HUES48 (cell line): Measurements from ENCODE around the gene NCOA3.
"Not testable (repeated sequence)": the region's sequence is repeated elsewhere in the genome, so short reads cannot be mapped to it uniquely, and the experiment has no call there.

Experiments
- H3K27ac ChIP-seq: one replicate; pipeline ENCODE4 v1.7.0; 2013; ENCODE audit warnings: low read depth, low read length, inconsistent platforms
- H3K27me3 ChIP-seq: 2 replicates; pipeline ENCODE4 v1.6.1; 2013; ENCODE audit warnings: mild to moderate bottlenecking, low read length; ENCODE audit not compliant: control insufficient read depth, insufficient read depth
- H3K36me3 ChIP-seq: 2 replicates; pipeline ENCODE4 v1.6.1; 2013; ENCODE audit warnings: low read length; ENCODE audit not compliant: control insufficient read depth, insufficient read depth
- H3K4me1 ChIP-seq: 2 replicates; pipeline ENCODE4 v1.6.1; 2013; ENCODE audit warnings: mild to moderate bottlenecking, low read length; ENCODE audit not compliant: control insufficient read depth, insufficient read depth
- H3K4me3 ChIP-seq: 2 replicates; pipeline ENCODE4 v1.5.1; 2013; ENCODE audit warnings: mild to moderate bottlenecking, low read depth, low read length
- H3K9ac ChIP-seq: 2 replicates; pipeline ENCODE4 v1.6.1; 2013; ENCODE audit warnings: mild to moderate bottlenecking, low read depth, low read length, moderate library complexity
- H3K9me3 ChIP-seq: 2 replicates; pipeline ENCODE4 v1.6.1; 2013; ENCODE audit warnings: low read length; ENCODE audit not compliant: control insufficient read depth, insufficient read depth

Gene NCOA3

GRCh38 chr20:47493175-47493962 lies 8.3 kb upstream of the NCOA3 start:
- H3K9me3 ChIP-seq = no peaks in the 10 kb centered on the region
- no peak overlapping the region for H3K4me3 ChIP-seq
- H3K36me3 ChIP-seq = no peaks in the 10 kb centered on the region
- no peak overlapping the region for H3K9ac ChIP-seq
- H3K4me1 ChIP-seq = peaks cover 8% of the 10 kb centered on the region
- no peaks in the 10 kb centered on the region for H3K27me3 ChIP-seq
- H3K27ac ChIP-seq = no peak overlapping the region

- Histone ChIP-seq H3K27ac (no peak overlapping the region), H3K27me3 (no peaks in the 10 kb centered on the region), H3K9ac (no peak overlapping the region), H3K4me1 (peaks cover 8% of the 10 kb centered on the region), H3K9me3 (no peaks in the 10 kb centered on the region), H3K36me3 (no peaks in the 10 kb centered on the region), H3K4me3 (no peak overlapping the region)
Measured at GRCh38 chr20:47493963-47494293, 7.8 kb upstream of the NCOA3 start.

- H3K36me3 ChIP-seq, H3K4me3 ChIP-seq, H3K27me3 ChIP-seq, H3K4me1 ChIP-seq, H3K9me3 ChIP-seq, H3K27ac ChIP-seq, H3K9ac ChIP-seq: not testable (repeated sequence)
Measured at GRCh38 chr20:47494606-47495005, 7.1 kb upstream of the NCOA3 start.

GRCh38 chr20:47496118-47496517 lies 5.6 kb upstream of the NCOA3 start:
- Histone ChIP-seq H3K4me1 (peaks cover 11% of the 10 kb centered on the region), H3K27ac (no peak overlapping the region), H3K9ac (no peak overlapping the region), H3K27me3 (no peaks in the 10 kb centered on the region), H3K4me3 (no peak overlapping the region), H3K36me3 (no peaks in the 10 kb centered on the region), H3K9me3 (no peaks in the 10 kb centered on the region)

- no peak overlapping the region for H3K9ac ChIP-seq
Measured at GRCh38 chr20:47498606-47499005, 3.1 kb upstream of the NCOA3 start.

GRCh38 chr20:47499053-47499452 lies 2.6 kb upstream of the NCOA3 start:
- H3K4me3 ChIP-seq = no peak overlapping the region
- H3K27me3 ChIP-seq = no peaks in the 10 kb centered on the region
- H3K36me3 ChIP-seq = no peaks in the 10 kb centered on the region
- H3K4me1 ChIP-seq = peaks cover 19% of the 10 kb centered on the region
- H3K27ac ChIP-seq = no peak overlapping the region
- no peak overlapping the region for H3K9ac ChIP-seq
- H3K9me3 ChIP-seq = no peaks in the 10 kb centered on the region

More at GRCh38 chr20:47498606-47499005, 3.1 kb upstream of the NCOA3 start:
- no peaks in the 10 kb centered on the region for H3K9me3 ChIP-seq
- H3K27ac ChIP-seq = no peak overlapping the region
- no peak overlapping the region for H3K4me3 ChIP-seq
- peaks cover 18% of the 10 kb centered on the region for H3K4me1 ChIP-seq
- H3K27me3 ChIP-seq = no peaks in the 10 kb centered on the region
- H3K36me3 ChIP-seq = no peaks in the 10 kb centered on the region

- H3K36me3 ChIP-seq, H3K4me3 ChIP-seq, H3K9me3 ChIP-seq, H3K27me3 ChIP-seq, H3K9ac ChIP-seq, H3K27ac ChIP-seq: not testable (repeated sequence)
- peaks cover 19% of the 10 kb centered on the region for H3K4me1 ChIP-seq
Measured at GRCh38 chr20:47500082-47500481, 1.6 kb upstream of the NCOA3 start.

GRCh38 chr20:47500554-47500953 lies 1.1 kb upstream of the NCOA3 start:
- Histone ChIP-seq H3K9ac (no peak overlapping the region), H3K4me3 (no peak overlapping the region), H3K9me3 (no peaks in the 10 kb centered on the region), H3K27ac (no peak overlapping the region), H3K27me3 (no peaks in the 10 kb centered on the region), H3K4me1 (peaks cover 23% of the 10 kb centered on the region), H3K36me3 (no peaks in the 10 kb centered on the region)

GRCh38 chr20:47501116-47501481 lies 588 bp upstream of the NCOA3 start:
- Histone ChIP-seq H3K4me3 (peak overlapping the region; percentile 93), H3K27ac (no peak overlapping the region), H3K9me3 (no peaks in the 10 kb centered on the region), H3K9ac (peak overlapping the region; percentile 80), H3K36me3 (no peaks in the 10 kb centered on the region), H3K27me3 (no peaks in the 10 kb centered on the region), H3K4me1 (peaks cover 25% of the 10 kb centered on the region)

- peaks cover 38% of the 10 kb centered on the region for H3K4me1 ChIP-seq
- H3K27me3 ChIP-seq = no peaks in the 10 kb centered on the region
- H3K9me3 ChIP-seq = no peaks in the 10 kb centered on the region
- peak overlapping the region; percentile 80 for H3K9ac ChIP-seq
- peak overlapping the region; percentile 93 for H3K4me3 ChIP-seq
- H3K27ac ChIP-seq = peak overlapping the region; percentile 88
- no peaks in the 10 kb centered on the region for H3K36me3 ChIP-seq
Measured at GRCh38 chr20:47502271-47503239, 868 bp downstream of the NCOA3 start.

GRCh38 chr20:47503685-47504084 lies 2.0 kb downstream of the NCOA3 start:
- Histone ChIP-seq H3K36me3 (no peaks in the 10 kb centered on the region), H3K9me3 (no peaks in the 10 kb centered on the region), H3K9ac (no peak overlapping the region), H3K4me1 (peaks cover 47% of the 10 kb centered on the region), H3K4me3 (peak overlapping the region; percentile 93), H3K27me3 (no peaks in the 10 kb centered on the region), H3K27ac (no peak overlapping the region)
